HG03060 (cell line): ENCODE results near the gene ARG1.
"Not testable (repeated sequence)": the region's sequence is repeated elsewhere in the genome, so short reads cannot be mapped to it uniquely, and the experiment has no call there.

Experiments
- ATAC-seq: cut with Tn5 transposase; IDR thresholded peaks from one replicate; pipeline ENCODE4 v1.9.1; 2021; ENCODE audit warnings: low read depth, moderate number of reproducible peaks; ENCODE audit not compliant: unreplicated experiment

ARG1 gene

GRCh38 chr6:131572686-131573415 is at the start of gene ARG1:
Gene ARG1 (plus strand): TSS chr6:131573226. CDS start chr6:131573283, 57 bp downstream.
- ATAC-seq: no peak

- ATAC-seq: no peak
These were observed 48.9 kb upstream of the ARG1 start for GRCh38 chr6:131523988-131524673.

GRCh38 chr6:131524695-131525336 is 48.2 kb upstream of the ARG1 start:
- no peak for ATAC-seq

GRCh38 chr6:131530936-131531335 is 42.1 kb upstream of the ARG1 start:
- ATAC-seq: not testable (repeated sequence)

- not testable (repeated sequence) for ATAC-seq
These were observed 41.3 kb upstream of the ARG1 start for GRCh38 chr6:131531681-131532080.

GRCh38 chr6:131532580-131533039 is 40.4 kb upstream of the ARG1 start:
- ATAC-seq: peak; percentile 64

- ATAC-seq: not testable (repeated sequence)
These were observed 34.4 kb upstream of the ARG1 start for GRCh38 chr6:131538615-131539014.

- no peak for ATAC-seq
These were observed 27.7 kb upstream of the ARG1 start for GRCh38 chr6:131545317-131545716.

- ATAC-seq: no peak
These were observed 25.5 kb upstream of the ARG1 start for GRCh38 chr6:131547488-131547887.

GRCh38 chr6:131548441-131548840 is 24.6 kb upstream of the ARG1 start:
- ATAC-seq: no peak

GRCh38 chr6:131549811-131550210 is 23.2 kb upstream of the ARG1 start:
- no peak for ATAC-seq

- ATAC-seq: no peak
These were observed 21.1 kb upstream of the ARG1 start for GRCh38 chr6:131551902-131552301.

- no peak for ATAC-seq
These were observed 20.5 kb upstream of the ARG1 start for GRCh38 chr6:131552572-131552971.

GRCh38 chr6:131555992-131556391 is 17.0 kb upstream of the ARG1 start:
- ATAC-seq: no peak

GRCh38 chr6:131558922-131559321 is 14.1 kb upstream of the ARG1 start:
- ATAC-seq: no peak

- no peak for ATAC-seq
These were observed 10.9 kb upstream of the ARG1 start for GRCh38 chr6:131561925-131562707.

- no peak for ATAC-seq
These were observed 8.0 kb upstream of the ARG1 start for GRCh38 chr6:131565056-131565455.

GRCh38 chr6:131568726-131569125 is 4.3 kb upstream of the ARG1 start:
- no peak for ATAC-seq

GRCh38 chr6:131574133-131574532 is 1.1 kb downstream of the ARG1 start:
- no peak for ATAC-seq

GRCh38 chr6:131574686-131575085 is 1.7 kb downstream of the ARG1 start:
- no peak for ATAC-seq
